ENCODE measurements around the gene SIX3.

- TF ChIP-seq CTCF (IDR thresholded peaks at IDR 0.05): no peak
- TF ChIP-seq POLR2A (IDR thresholded peaks at IDR 0.05): no peak
Measured at GRCh38 chr2:44933434-44933951, 8.0 kb upstream of the SIX3 start.

All from right lobe of liver (tissue), 4 donors.